ENCODE measurements around the gene DPM2.

The DPM2 gene

GRCh38 chr9:127955294-127956015 lies 17.8 kb upstream of the DPM2 start:
- in situ Hi-C loops (cut with MboI; ENCODE audit: low sequenced_read_pairs) = no loop called here

GRCh38 chr9:127954831-127955293 lies 17.2 kb upstream of the DPM2 start:
- in situ Hi-C loops (cut with MboI; ENCODE audit: low sequenced_read_pairs) = no loop called here
- Histone ChIP-seq H3K27me3 (ENCODE audit: low read depth) (no peaks in the 10 kb centered on the region), H3K4me3 (no peak overlapping the region), H3K36me3 (replicated peaks) (no peaks in the 10 kb centered on the region), H3K4me1 (peaks cover 6% of the 10 kb centered on the region), H3K9me3 (no peaks in the 10 kb centered on the region)
- no peak for DNase-seq (ENCODE audit: low spot score in 2 of 2)

More at GRCh38 chr9:127955294-127956015, 17.8 kb upstream of the DPM2 start:
- peak in 1 of 2 experiments; percentile 52 for DNase-seq (ENCODE audit: low spot score in 2 of 2)
- Histone ChIP-seq H3K4me1 (peaks cover 10% of the 10 kb centered on the region), H3K9me3 (no peaks in the 10 kb centered on the region), H3K27me3 (ENCODE audit: low read depth) (no peaks in the 10 kb centered on the region), H3K4me3 (no peak overlapping the region), H3K36me3 (replicated peaks) (no peaks in the 10 kb centered on the region)

- DNase-seq (ENCODE audit: low spot score in 2 of 2) = no peak
- no peaks in the 10 kb centered on the region for H3K36me3 ChIP-seq (replicated peaks)
Measured at GRCh38 chr9:127953768-127954505, 16.3 kb upstream of the DPM2 start.

DNA sequence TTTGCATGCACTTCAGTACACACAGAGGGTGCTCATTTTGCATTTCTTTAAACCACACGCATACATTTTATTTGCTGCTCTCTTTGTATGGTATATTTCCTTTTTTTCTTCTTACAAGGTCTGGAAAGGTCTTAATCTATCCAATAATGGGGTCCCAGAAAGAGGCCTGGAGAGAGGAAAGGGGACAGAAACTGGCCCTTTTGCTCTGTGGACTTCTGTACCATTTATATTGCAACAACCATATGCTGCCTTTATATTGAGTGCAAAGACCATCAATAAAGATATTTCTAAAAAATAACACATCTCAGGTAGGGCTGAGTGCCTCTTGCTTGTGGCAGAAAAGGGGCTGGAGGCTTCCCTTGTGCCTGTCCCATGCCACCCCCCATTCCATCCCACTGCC lies 15.5 kb upstream of the DPM2 start:
- in situ Hi-C loops (cut with MboI; ENCODE audit: low sequenced_read_pairs) = no loop called here
- Histone ChIP-seq H3K27me3 (ENCODE audit: low read depth) (no peaks in the 10 kb centered on the region), H3K9me3 (no peaks in the 10 kb centered on the region), H3K4me3 (no peak overlapping the region), H3K4me1 (peaks cover 6% of the 10 kb centered on the region; the same call in 1 of the 2 replicates), H3K36me3 (replicated peaks) (no peaks in the 10 kb centered on the region)
- DNase-seq (ENCODE audit: low spot score in 2 of 2) = no peak

More at GRCh38 chr9:127953768-127954505, 16.3 kb upstream of the DPM2 start:
- Histone ChIP-seq H3K4me1 (peaks cover 6% of the 10 kb centered on the region; the same call in 1 of the 2 replicates), H3K9me3 (no peaks in the 10 kb centered on the region), H3K27me3 (ENCODE audit: low read depth) (no peaks in the 10 kb centered on the region), H3K4me3 (no peak overlapping the region)
- in situ Hi-C loops (cut with MboI; ENCODE audit: low sequenced_read_pairs) = no loop called here

DNA sequence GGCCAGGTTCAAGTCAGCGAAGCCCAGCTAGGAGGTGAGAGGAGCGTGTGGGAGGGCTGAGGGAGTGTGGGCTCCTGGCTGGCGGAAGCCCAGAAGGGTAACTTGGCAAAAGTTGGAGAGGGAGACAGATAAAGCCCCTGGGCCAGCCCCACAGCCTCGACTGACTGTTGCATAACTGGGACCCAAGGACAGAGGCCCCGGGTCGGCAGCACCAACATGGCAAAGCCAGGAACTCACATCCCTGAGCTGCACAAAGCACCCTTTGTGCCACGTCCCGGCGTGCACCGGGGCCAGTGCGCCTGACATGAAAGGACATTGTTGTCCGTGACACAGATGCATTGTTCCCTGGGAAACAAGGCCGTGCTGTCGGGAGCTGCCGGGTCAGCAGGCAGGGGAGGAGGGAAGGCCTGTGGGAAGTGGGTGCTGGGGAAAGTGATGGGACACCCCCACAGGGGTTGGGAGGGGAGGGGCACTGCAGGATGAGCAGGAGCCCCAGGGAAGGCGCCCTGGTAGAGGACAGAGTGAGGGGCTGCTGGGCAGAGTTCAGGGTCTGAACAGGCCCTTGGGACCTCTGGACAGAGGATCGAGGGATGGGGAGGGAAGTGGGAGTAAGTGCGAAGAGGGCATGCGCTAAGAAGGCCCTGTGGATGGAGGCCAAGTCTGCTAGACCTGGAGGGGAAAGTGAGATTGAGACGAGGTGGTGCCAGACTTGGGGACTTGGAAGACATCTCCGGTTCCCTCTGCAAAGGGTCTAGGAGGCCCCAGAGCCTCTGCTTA lies 13.0 kb upstream of the DPM2 start:
- H3K9me3 ChIP-seq = no peaks in the 10 kb centered on the region
- H3K27me3 ChIP-seq (ENCODE audit: low read depth) = no peaks in the 10 kb centered on the region
- in situ Hi-C loops (cut with MboI; ENCODE audit: low sequenced_read_pairs) = no loop called here
- H3K4me1 ChIP-seq = peaks cover 6% of the 10 kb centered on the region; the same call in 1 of the 2 replicates
- peak; percentile 24 to 70 for DNase-seq (ENCODE audit: low spot score in 2 of 2)
- no peaks in the 10 kb centered on the region for H3K36me3 ChIP-seq (replicated peaks)
- H3K4me3 ChIP-seq = no peak overlapping the region

DNA sequence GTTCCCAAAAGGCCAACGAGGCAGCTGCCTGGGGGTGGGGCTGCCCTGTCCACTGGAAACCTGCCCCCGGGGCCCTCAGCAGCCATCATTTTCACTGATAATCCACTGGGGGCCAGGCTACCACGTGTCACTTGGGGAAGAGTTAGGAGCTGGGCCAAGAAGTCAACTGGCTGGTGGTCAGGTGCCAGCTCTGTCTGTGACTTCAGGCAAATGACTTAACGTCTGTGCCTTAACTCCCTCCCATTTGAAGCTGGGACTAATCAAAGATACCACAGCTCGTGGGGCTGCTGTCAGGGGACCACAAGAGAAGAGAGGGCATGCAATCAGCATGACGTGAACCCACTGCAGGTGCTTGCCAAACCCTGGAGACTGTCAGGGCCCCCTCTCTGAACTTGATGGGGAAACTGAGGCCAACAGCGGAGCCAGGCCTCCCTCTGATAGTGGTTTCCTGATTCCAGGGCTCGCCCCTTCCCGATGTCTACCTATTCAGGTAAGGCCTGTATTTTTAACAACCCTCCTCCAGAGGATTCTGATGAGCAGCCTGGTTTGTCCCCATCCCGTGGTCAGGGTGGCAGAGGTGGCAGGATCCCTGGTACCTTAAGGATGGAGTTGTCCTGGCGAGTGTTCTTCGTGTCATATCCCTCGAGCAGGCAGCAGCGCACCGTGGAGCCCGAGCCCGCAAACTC lies 12.3 kb upstream of the DPM2 start:
- no peak for DNase-seq (ENCODE audit: low spot score in 2 of 2)
- Histone ChIP-seq H3K9me3 (no peaks in the 10 kb centered on the region), H3K4me3 (no peak overlapping the region), H3K36me3 (replicated peaks) (0 out of 2 replicates have a peak, but pooled peaks cover 3% of the 10 kb centered on the region), H3K4me1 (peaks cover 6% of the 10 kb centered on the region; the same call in 1 of the 2 replicates), H3K27me3 (ENCODE audit: low read depth) (no peaks in the 10 kb centered on the region)
- in situ Hi-C loops (cut with MboI; ENCODE audit: low sequenced_read_pairs) = no loop called here

DNA sequence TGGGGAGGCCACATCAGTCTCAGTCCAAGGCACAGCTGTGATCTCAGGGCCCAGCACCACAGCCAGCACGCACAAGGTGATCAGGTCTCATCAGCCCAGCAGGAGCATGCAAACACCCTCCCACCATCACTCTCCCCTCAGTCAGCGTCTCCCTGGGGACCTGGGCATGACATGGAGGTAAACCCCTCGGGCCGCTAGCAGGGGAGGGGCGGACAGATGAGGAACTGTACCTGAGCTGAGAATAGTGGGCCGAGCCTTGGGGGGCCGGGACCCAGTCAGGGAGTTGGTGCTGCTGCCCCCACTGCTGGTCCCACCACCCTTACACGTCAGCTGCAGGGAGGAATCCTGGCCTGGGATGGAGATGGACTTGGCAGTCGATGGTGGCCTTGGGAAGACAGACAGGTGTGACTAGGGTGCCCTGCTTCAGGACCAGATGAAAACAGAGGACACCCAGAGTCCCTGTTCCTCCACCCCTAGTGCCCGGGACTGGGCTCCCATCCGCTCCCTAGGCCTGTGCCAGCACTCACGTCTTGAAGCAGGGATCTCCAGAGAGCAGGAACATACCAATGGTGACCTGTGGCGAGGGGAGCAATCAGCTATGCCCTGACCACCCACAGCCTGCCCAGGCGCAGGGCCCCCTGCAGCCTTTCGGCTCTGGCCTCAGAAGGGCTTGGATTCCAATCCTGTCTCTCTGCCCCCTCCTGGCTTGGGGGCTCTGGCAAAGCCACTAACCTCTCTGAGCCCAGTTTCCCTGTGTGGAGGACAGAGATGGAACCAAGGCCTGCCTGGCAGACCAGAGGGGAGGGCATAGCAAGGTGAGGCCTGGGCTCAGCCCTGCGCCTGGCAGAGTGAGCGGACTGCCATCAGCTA lies 10.4 kb upstream of the DPM2 start:
- no peaks in the 10 kb centered on the region for H3K9me3 ChIP-seq
- in situ Hi-C loops (cut with MboI; ENCODE audit: low sequenced_read_pairs) = no loop called here
- no peak overlapping the region for H3K4me3 ChIP-seq
- peaks cover 15% of the 10 kb centered on the region; the same call in 1 of the 2 replicates for H3K36me3 ChIP-seq (replicated peaks)
- peaks cover 6% of the 10 kb centered on the region; the same call in 1 of the 2 replicates for H3K4me1 ChIP-seq
- H3K27me3 ChIP-seq (ENCODE audit: low read depth) = no peaks in the 10 kb centered on the region
- DNase-seq (ENCODE audit: low spot score in 2 of 2) = no peak

DNA sequence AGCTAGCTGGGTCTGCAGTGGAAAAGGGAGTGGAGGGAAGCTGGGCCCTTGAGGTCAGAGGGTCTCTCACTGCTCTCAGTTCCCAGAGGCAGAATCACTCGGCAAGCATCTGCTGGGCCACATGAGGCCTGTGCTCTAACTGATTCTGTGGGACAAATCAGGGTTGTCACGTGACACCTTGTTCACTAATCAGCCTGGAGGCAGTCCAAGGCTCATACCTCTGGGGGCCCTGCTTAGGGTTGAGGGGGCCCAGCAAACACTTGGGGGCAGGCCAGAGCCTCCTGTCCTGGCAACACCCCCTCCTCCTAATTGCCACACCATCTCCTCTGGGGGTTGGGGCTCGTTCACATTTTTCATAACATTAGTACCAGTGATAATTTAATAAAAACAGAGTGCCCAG lies 9.1 kb upstream of the DPM2 start:
- Histone ChIP-seq H3K4me3 (no peak overlapping the region), H3K9me3 (no peaks in the 10 kb centered on the region), H3K36me3 (replicated peaks) (peaks cover 24% of the 10 kb centered on the region), H3K4me1 (peaks cover 6% of the 10 kb centered on the region; the same call in 1 of the 2 replicates), H3K27me3 (ENCODE audit: low read depth) (no peaks in the 10 kb centered on the region)
- in situ Hi-C loops (cut with MboI; ENCODE audit: low sequenced_read_pairs) = no loop called here
- no peak for DNase-seq (ENCODE audit: low spot score in 2 of 2)

DNA sequence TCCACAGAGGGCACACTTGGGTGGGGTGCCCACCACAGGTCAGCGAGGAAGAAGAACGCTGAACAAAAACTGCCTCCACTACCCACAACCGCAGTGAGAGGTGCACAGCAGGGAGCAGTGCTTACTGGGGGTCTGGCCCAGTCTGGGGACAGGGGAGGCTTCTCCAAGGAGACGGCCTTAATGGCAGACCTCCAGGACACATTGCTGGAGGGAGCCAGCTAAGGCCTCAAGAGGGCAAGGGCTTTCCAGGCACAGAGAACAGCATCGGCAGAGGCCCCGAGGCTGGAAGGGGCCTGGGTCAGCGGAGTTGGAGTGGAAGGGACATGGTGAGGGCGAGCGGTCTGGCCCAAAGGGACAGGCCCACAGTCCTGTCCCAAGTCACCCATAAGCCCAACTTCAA lies 8.3 kb upstream of the DPM2 start:
- Histone ChIP-seq H3K4me3 (no peak overlapping the region), H3K27me3 (ENCODE audit: low read depth) (no peaks in the 10 kb centered on the region), H3K9me3 (no peaks in the 10 kb centered on the region), H3K4me1 (peaks cover 4% of the 10 kb centered on the region; the same call in 1 of the 2 replicates), H3K36me3 (replicated peaks) (peaks cover 24% of the 10 kb centered on the region)
- DNase-seq (ENCODE audit: low spot score in 2 of 2) = no peak
- in situ Hi-C loops (cut with MboI; ENCODE audit: low sequenced_read_pairs) = no loop called here

DNA sequence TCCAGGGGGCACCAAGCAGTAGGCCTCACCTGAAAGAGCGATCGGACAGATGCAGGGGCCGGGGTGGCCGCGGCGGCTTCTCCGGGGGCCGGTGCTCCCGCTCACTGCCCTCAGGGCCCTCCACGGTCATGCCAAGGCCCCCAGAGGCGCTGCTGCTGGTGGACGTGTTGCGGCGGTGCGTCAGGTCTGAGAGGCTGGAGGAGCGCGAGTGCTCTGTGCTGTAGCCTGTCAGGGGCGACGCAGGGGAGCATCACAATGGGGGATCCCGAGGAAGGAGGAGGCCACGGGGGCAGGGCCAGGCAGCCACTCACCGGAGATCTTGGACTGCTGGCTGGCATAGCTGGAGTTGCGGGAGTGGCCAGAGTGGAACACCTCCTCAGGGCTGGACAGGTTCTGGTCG lies 7.7 kb upstream of the DPM2 start:
- H3K4me3 ChIP-seq = no peak overlapping the region
- no peak for DNase-seq (ENCODE audit: low spot score in 2 of 2)
- in situ Hi-C loops (cut with MboI; ENCODE audit: low sequenced_read_pairs) = no loop called here
- peaks cover 24% of the 10 kb centered on the region for H3K36me3 ChIP-seq (replicated peaks)
- H3K27me3 ChIP-seq (ENCODE audit: low read depth) = no peaks in the 10 kb centered on the region
- H3K4me1 ChIP-seq = no peaks in the 10 kb centered on the region
- no peaks in the 10 kb centered on the region for H3K9me3 ChIP-seq

- in situ Hi-C loops (cut with MboI; ENCODE audit: low sequenced_read_pairs) = no loop called here
- H3K4me3 ChIP-seq = no peak overlapping the region
Measured at GRCh38 chr9:127944586-127945218, 7.0 kb upstream of the DPM2 start.

DNA sequence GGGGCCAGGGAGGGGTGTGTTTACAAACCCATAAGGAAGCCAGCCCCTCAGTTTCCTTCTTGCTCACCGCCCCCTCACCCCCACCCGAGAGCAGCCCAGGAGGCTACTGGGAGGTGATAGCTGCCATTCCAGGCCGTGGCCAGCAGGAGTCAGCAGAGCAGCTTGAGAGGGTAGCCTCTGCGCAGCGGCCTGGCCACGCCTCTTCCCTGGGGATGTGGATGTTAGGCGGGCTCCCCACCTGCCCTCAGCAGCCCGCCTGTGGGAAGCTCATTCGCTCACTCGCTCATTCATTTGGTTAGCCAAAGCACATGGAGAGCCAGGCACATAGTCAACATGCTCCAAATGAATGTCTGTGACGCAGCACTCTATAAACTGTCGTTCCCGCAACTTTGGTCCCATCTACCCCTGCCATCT lies 6.1 kb upstream of the DPM2 start:
- in situ Hi-C loops (cut with MboI; ENCODE audit: low sequenced_read_pairs) = no loop called here
- no peaks in the 10 kb centered on the region for H3K9me3 ChIP-seq
- DNase-seq (ENCODE audit: low spot score in 2 of 2) = peak; percentile 72 to 92
- no peaks in the 10 kb centered on the region for H3K4me1 ChIP-seq
- peaks cover 24% of the 10 kb centered on the region for H3K36me3 ChIP-seq (replicated peaks)
- H3K27me3 ChIP-seq (ENCODE audit: low read depth) = no peaks in the 10 kb centered on the region
- no peak overlapping the region for H3K4me3 ChIP-seq

More at GRCh38 chr9:127944586-127945218, 7.0 kb upstream of the DPM2 start:
- Histone ChIP-seq H3K27me3 (ENCODE audit: low read depth) (no peaks in the 10 kb centered on the region), H3K4me1 (no peaks in the 10 kb centered on the region), H3K36me3 (replicated peaks) (peaks cover 24% of the 10 kb centered on the region), H3K9me3 (no peaks in the 10 kb centered on the region)
- no peak for DNase-seq (ENCODE audit: low spot score in 2 of 2)
